Liver (tissue), 3 donors: Measurements from ENCODE around the gene IMPDH2.

Experiments used
- ATF3 ChIP-seq: IDR thresholded peaks from 2 replicates; pipeline ENCODE4 v1.6.1; 2016; ENCODE audit warnings: antibody characterized with exemption
- CTCF ChIP-seq: fragments of 150-350 bp; IDR thresholded peaks from 2 replicates; pipeline ENCODE4 v1.5.1; 2017; ENCODE audit warnings: improper control_type of control experiment, low read depth, low read length; ENCODE audit not compliant: missing input control
- EGR1 ChIP-seq, 2 donors: IDR thresholded peaks; 2 replicates each; pipeline ENCODE4 v1.6.1; 2016 to 2018; ENCODE audit warnings: antibody characterized with exemption in 2 of 2, low read depth in 2 of 2
- FOXA1 ChIP-seq: IDR thresholded peaks from 2 replicates; pipeline ENCODE4 v1.6.1; 2016; ENCODE audit warnings: antibody characterized with exemption
- RAD21 ChIP-seq, 2 donors: IDR thresholded peaks; 2 replicates each; pipeline ENCODE4 v1.6.1; 2016; ENCODE audit warnings: antibody characterized with exemption in 2 of 2, mild to moderate bottlenecking in 2 of 2
- SP1 ChIP-seq: IDR thresholded peaks from 2 replicates; pipeline ENCODE4 v1.6.1; 2018; ENCODE audit warnings: antibody characterized with exemption, mild to moderate bottlenecking
- donor health status: healthy.
- donor health status: healthy.

DNA sequence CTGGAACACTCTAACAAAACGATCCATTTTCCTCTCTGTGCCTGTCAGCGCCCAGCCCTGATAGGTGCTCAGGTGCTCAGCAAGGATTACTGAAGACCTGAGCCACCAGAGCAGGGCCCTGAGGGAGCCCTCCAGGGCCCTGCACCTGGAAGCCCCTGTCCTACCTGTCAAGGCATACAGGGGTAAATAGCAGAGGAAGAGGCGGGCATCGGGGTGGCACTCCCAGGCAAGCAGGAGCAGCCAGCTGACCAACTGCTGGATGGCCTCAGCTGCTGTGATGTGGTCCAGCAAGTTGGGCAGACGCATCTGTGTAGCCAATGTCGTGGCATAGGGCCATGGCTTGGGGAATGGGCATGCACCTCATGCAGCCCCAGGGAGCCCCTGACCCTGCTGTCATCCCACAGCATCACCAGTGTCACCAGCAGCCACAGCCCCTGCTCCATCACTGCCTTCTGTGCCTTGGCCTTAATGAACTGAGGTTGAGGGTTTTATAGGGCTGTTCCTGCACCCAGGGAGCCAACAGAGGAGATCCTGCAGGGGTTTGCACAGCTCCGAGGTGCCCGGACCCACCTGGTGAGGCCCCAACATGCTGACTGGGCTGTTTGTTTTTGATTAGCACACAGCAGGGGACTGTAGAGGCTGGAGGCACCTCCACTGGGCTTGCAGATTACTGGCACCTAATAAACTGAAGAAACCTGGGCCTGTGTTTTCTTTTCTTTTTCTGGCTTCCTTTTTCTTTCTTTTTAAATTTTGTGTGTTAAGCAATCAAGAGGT is 29.9 kb downstream of the IMPDH2 start:
- no peak for TF ChIP-seq RAD21 (IDR thresholded peaks at IDR 0.05)
- no peak for TF ChIP-seq FOXA1
- TF ChIP-seq CTCF = no peak
- TF ChIP-seq EGR1 (IDR thresholded peaks at IDR 0.05; ENCODE audit: low read depth in 2 of 2) = no peak
- TF ChIP-seq SP1 = no peak
- TF ChIP-seq ATF3 = no peak
